ENCODE measurements around the gene ENDOV. TPM values are rescaled to one million over a fixed set of nuclear protein-coding genes. Genes with fewer than 3 reads are reported as not detected.

Gene ENDOV
- polyA plus RNA-seq, 1 experiment: 29.8 TPM

GRCh38 chr17:80431246-80432195, 16.6 kb downstream of the ENDOV start:
- DNase-seq (ENCODE audit: low read depth): no peak
- POLR2A ChIA-PET: no interaction called here
- Histone ChIP-seq H3K27me3 (ENCODE audit: control insufficient read depth, insufficient read depth, low read length) (no peaks in the 10 kb centered on the region), H3K4me3 (ENCODE audit: low read depth, low read length) (no peak overlapping the region), H3K36me3 (ENCODE audit: control insufficient read depth, insufficient read depth, low read length) (peaks cover 2% of the 10 kb centered on the region; the same call in 1 of the 2 replicates)
- CTCF ChIA-PET: no interaction called here
- TF ChIP-seq, protein P1, sequence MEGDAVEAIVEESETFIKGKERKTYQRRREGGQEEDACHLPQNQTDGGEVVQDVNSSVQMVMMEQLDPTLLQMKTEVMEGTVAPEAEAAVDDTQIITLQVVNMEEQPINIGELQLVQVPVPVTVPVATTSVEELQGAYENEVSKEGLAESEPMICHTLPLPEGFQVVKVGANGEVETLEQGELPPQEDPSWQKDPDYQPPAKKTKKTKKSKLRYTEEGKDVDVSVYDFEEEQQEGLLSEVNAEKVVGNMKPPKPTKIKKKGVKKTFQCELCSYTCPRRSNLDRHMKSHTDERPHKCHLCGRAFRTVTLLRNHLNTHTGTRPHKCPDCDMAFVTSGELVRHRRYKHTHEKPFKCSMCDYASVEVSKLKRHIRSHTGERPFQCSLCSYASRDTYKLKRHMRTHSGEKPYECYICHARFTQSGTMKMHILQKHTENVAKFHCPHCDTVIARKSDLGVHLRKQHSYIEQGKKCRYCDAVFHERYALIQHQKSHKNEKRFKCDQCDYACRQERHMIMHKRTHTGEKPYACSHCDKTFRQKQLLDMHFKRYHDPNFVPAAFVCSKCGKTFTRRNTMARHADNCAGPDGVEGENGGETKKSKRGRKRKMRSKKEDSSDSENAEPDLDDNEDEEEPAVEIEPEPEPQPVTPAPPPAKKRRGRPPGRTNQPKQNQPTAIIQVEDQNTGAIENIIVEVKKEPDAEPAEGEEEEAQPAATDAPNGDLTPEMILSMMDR (IDR thresholded peaks at IDR 0.05; ENCODE audit: insufficient read depth, low read depth, low read length): no peak

DNA sequence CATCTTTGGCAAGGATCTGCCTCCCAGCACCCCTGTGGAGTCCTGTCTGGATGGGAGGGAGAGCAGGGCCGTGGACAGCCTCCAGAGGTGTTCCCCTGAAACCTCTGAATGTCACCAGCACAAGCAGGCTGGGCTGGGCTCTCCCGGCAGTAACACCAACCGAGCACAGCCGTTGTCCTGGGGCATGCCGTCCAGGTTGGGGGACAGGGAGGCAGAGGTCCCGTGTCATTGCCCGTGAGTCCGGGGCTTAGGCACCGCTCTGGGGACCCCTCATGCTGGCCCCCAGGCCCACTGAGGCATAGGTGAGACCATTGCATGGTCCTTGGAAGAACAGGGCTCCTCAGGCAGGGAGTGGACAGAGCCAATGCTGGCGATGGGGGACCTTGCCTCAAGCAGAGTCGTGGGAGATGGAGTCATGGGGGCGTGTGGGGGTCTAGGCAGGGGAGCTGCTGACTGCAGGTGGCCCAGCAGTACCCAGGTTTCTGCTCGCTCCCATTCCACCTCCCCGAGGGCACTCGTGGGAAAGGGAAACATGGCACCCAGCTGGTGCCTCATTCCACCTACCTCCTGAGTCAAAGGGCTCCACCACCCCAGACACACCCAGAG, 17.5 kb downstream of the ENDOV start:
- H3K4me3 ChIP-seq (ENCODE audit: low read depth, low read length): no peak overlapping the region
- H3K27me3 ChIP-seq (ENCODE audit: control insufficient read depth, insufficient read depth, low read length): no peaks in the 10 kb centered on the region
- ChIA-PET POLR2A (no interaction called here), CTCF (no interaction called here)
- H3K36me3 ChIP-seq (ENCODE audit: control insufficient read depth, insufficient read depth, low read length): no peaks in the 10 kb centered on the region
- TF ChIP-seq, protein P1 (IDR thresholded peaks at IDR 0.05; ENCODE audit: insufficient read depth, low read depth, low read length): no peak
- no peak for DNase-seq (ENCODE audit: low read depth)

DNA sequence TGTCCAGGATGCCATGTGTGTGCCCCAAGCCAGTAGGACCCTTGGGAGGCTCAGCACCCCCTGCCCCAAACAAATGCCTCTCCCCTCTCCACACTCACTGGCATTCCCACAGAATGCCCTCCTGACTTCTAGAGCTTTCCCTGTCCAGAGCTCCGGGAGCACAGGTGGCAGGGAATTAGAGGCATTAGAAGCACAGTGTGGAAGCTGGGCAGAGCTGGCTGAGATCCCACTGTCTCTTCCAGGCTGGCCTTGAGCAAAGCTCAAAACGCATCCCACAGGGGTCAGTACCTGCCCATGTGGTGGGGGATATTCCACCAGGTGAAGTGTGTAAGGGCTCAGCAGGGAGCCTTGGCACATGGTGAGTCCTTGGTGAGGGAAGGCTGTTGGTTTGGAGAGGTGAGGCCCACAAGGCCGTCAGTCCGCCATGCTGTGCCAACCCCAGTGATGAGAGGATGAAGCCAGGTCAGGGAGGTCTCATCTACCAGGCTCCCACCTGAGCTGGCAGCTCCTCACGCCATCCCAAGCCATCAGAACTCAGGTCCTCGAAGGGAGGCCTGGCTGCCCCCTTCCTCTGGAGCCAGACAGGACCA, 18.1 kb downstream of the ENDOV start:
- DNase-seq (ENCODE audit: low read depth): no peak
- Histone ChIP-seq H3K36me3 (ENCODE audit: control insufficient read depth, insufficient read depth, low read length) (no peaks in the 10 kb centered on the region), H3K4me3 (ENCODE audit: low read depth, low read length) (no peak overlapping the region), H3K27me3 (ENCODE audit: control insufficient read depth, insufficient read depth, low read length) (no peaks in the 10 kb centered on the region)
- ChIA-PET POLR2A (no interaction called here), CTCF (no interaction called here)
- TF ChIP-seq, protein P1 (IDR thresholded peaks at IDR 0.05; ENCODE audit: insufficient read depth, low read depth, low read length): no peak

- POLR2A ChIA-PET: no interaction called here
- Histone ChIP-seq H3K36me3 (ENCODE audit: control insufficient read depth, insufficient read depth, low read length) (no peaks in the 10 kb centered on the region), H3K4me3 (ENCODE audit: low read depth, low read length) (no peak overlapping the region), H3K27me3 (ENCODE audit: control insufficient read depth, insufficient read depth, low read length) (no peaks in the 10 kb centered on the region)
- TF ChIP-seq, protein P1 (IDR thresholded peaks at IDR 0.05; ENCODE audit: insufficient read depth, low read depth, low read length): no peak
- CTCF ChIA-PET: interaction anchor here (0.6 kb wide), 1 partner anchor 13 kb away, joined by 3 read pairs; no protein-coding TSS in a partner anchor
- no peak for DNase-seq (ENCODE audit: low read depth)
These were observed 19.1 kb downstream of the ENDOV start for GRCh38 chr17:80433916-80434666.

Measured in BJ (cell line).